WERI-Rb-1 (cell line): ENCODE measurements around the gene DDO.
A peak's percentile ranks its signal among the peaks of the same experiment; 100 is the strongest.

Experiments
- DNase-seq: peaks from one replicate; pipeline ENCODE4 v3.0.0-alpha.2; 2020
- H3K27ac ChIP-seq: fragments of 250-450 bp; sonication (Bioruptor Pico); 2 replicates; pipeline ENCODE4 v1.5.1; 2020; ENCODE audit warnings: mild to moderate bottlenecking, moderate library complexity
- H3K27me3 ChIP-seq: fragments of 250-450 bp; sonication (Bioruptor Pico); 2 replicates; pipeline ENCODE4 v1.5.1; 2021; ENCODE audit warnings: mild to moderate bottlenecking, low read depth, moderate library complexity; ENCODE audit not compliant: insufficient read depth, severe bottlenecking
- H3K36me3 ChIP-seq: fragments of 250-450 bp; sonication (Bioruptor Pico); 2 replicates; pipeline ENCODE4 v1.5.1; 2020; ENCODE audit warnings: mild to moderate bottlenecking, moderate library complexity
- H3K4me3 ChIP-seq: 2 replicates; pipeline ENCODE4 v1.5.1; 2011; ENCODE audit warnings: low read depth, mild to moderate bottlenecking, control low read depth, low read length
- H3K9me3 ChIP-seq: fragments of 250-450 bp; sonication (Bioruptor Pico); 2 replicates; pipeline ENCODE4 v1.5.1; 2021; ENCODE audit warnings: mild to moderate bottlenecking, moderate library complexity; ENCODE audit not compliant: severe bottlenecking
- CTCF ChIP-seq: IDR thresholded peaks from 2 replicates; pipeline ENCODE4 v1.5.1; 2011; ENCODE audit warnings: low read depth, mild to moderate bottlenecking, control low read depth, inconsistent platforms, low read length

DDO gene

GRCh38 chr6:110394409-110394808 is 21.0 kb downstream of the DDO start:
- Histone ChIP-seq H3K27ac (no peak overlapping the region), H3K36me3 (no peaks in the 10 kb centered on the region), H3K9me3 (no peaks in the 10 kb centered on the region), H3K4me3 (no peak overlapping the region), H3K27me3 (no peaks in the 10 kb centered on the region)
- DNase-seq = no peak
- no peak for TF ChIP-seq CTCF

- no peak for DNase-seq
- no peaks in the 10 kb centered on the region for H3K27me3 ChIP-seq
- no peak overlapping the region for H3K27ac ChIP-seq
- H3K4me3 ChIP-seq = no peak overlapping the region
- H3K36me3 ChIP-seq = no peaks in the 10 kb centered on the region
- no peaks in the 10 kb centered on the region for H3K9me3 ChIP-seq
- TF ChIP-seq CTCF = peak; percentile 6; the same call in 1 of the 2 replicates
These were observed 22.6 kb downstream of the DDO start for GRCh38 chr6:110392727-110393126.

GRCh38 chr6:110390404-110390803 is 25.0 kb downstream of the DDO start:
- Histone ChIP-seq H3K36me3 (no peaks in the 10 kb centered on the region), H3K4me3 (no peak overlapping the region), H3K27me3 (no peaks in the 10 kb centered on the region), H3K9me3 (no peaks in the 10 kb centered on the region), H3K27ac (no peak overlapping the region)
- no peak for DNase-seq
- no peak for TF ChIP-seq CTCF

GRCh38 chr6:110389689-110390382 is 25.5 kb downstream of the DDO start:
- Histone ChIP-seq H3K36me3 (no peaks in the 10 kb centered on the region), H3K4me3 (no peak overlapping the region), H3K27me3 (no peaks in the 10 kb centered on the region), H3K9me3 (no peaks in the 10 kb centered on the region), H3K27ac (no peak overlapping the region; the same call in 1 of the 2 replicates)
- TF ChIP-seq CTCF = no peak
- no peak for DNase-seq

- Histone ChIP-seq H3K4me3 (no peak overlapping the region), H3K27me3 (no peaks in the 10 kb centered on the region), H3K27ac (no peak overlapping the region), H3K9me3 (no peaks in the 10 kb centered on the region), H3K36me3 (no peaks in the 10 kb centered on the region)
- no peak for DNase-seq
- TF ChIP-seq CTCF = no peak
These were observed 27.4 kb downstream of the DDO start for GRCh38 chr6:110387986-110388385.

GRCh38 chr6:110385458-110385863 is 29.9 kb downstream of the DDO start:
- H3K27me3 ChIP-seq = no peaks in the 10 kb centered on the region
- peaks cover 6% of the 10 kb centered on the region for H3K9me3 ChIP-seq
- no peak for DNase-seq
- H3K27ac ChIP-seq = no peak overlapping the region
- no peak overlapping the region for H3K4me3 ChIP-seq
- no peaks in the 10 kb centered on the region for H3K36me3 ChIP-seq
- TF ChIP-seq CTCF = no peak
